ENCODE results near the gene MACO1.
"Not testable (repeated sequence)": the region's sequence is repeated elsewhere in the genome, so short reads cannot be mapped to it uniquely, and the experiment has no call there.

Gene MACO1

GRCh38 chr1:25458541-25459298, 28.0 kb downstream of the MACO1 start:
- DNase-seq (ENCODE audit: low spot score): no peak

GRCh38 chr1:25460020-25460419, 29.3 kb downstream of the MACO1 start:
- no peak for DNase-seq (ENCODE audit: low spot score)

- not testable (repeated sequence) for DNase-seq (ENCODE audit: low spot score)
These were observed 30.1 kb downstream of the MACO1 start for GRCh38 chr1:25460816-25461215.

GRCh38 chr1:25461849-25462248, 31.2 kb downstream of the MACO1 start:
- DNase-seq (ENCODE audit: low spot score): no peak

GRCh38 chr1:25462732-25463131, 32.0 kb downstream of the MACO1 start:
- no peak for DNase-seq (ENCODE audit: low spot score)

- no peak for DNase-seq (ENCODE audit: low spot score)
These were observed 36.5 kb downstream of the MACO1 start for GRCh38 chr1:25467193-25467592.

GRCh38 chr1:25467616-25468015, 36.9 kb downstream of the MACO1 start:
- no peak for DNase-seq (ENCODE audit: low spot score)

- no peak for DNase-seq (ENCODE audit: low spot score)
These were observed 37.3 kb downstream of the MACO1 start for GRCh38 chr1:25468033-25468432.

GRCh38 chr1:25469177-25469576, 38.5 kb downstream of the MACO1 start:
- no peak for DNase-seq (ENCODE audit: low spot score)

GRCh38 chr1:25472471-25472870, 41.8 kb downstream of the MACO1 start:
- DNase-seq (ENCODE audit: low spot score): no peak

- DNase-seq (ENCODE audit: low spot score): no peak
These were observed 43.0 kb downstream of the MACO1 start for GRCh38 chr1:25473653-25474225.

- DNase-seq (ENCODE audit: low spot score): no peak
These were observed 43.8 kb downstream of the MACO1 start for GRCh38 chr1:25474439-25475047.

GRCh38 chr1:25476186-25477097, 45.7 kb downstream of the MACO1 start:
- DNase-seq (ENCODE audit: low spot score): no peak

- DNase-seq (ENCODE audit: low spot score): peak; percentile 10
These were observed 46.8 kb downstream of the MACO1 start for GRCh38 chr1:25477448-25478034.

- DNase-seq (ENCODE audit: low spot score): peak; percentile 16
These were observed 47.9 kb downstream of the MACO1 start for GRCh38 chr1:25478633-25479032.

GRCh38 chr1:25481625-25482024, 50.9 kb downstream of the MACO1 start:
- DNase-seq (ENCODE audit: low spot score): no peak

GRCh38 chr1:25482211-25482610, 51.5 kb downstream of the MACO1 start:
- DNase-seq (ENCODE audit: low spot score): no peak

GRCh38 chr1:25484096-25484495, 53.4 kb downstream of the MACO1 start:
- DNase-seq (ENCODE audit: low spot score): no peak

- DNase-seq (ENCODE audit: low spot score): no peak
These were observed 53.8 kb downstream of the MACO1 start for GRCh38 chr1:25484533-25484932.

GRCh38 chr1:25485536-25486411, 55.1 kb downstream of the MACO1 start:
- no peak for DNase-seq (ENCODE audit: low spot score)

GRCh38 chr1:25486602-25487001, 55.9 kb downstream of the MACO1 start:
- no peak for DNase-seq (ENCODE audit: low spot score)
